Measurements from ENCODE around the gene SRD5A2. TPM values are rescaled to one million over a fixed set of nuclear protein-coding genes. Genes with fewer than 3 reads are reported as not detected.

Gene SRD5A2, protein sequence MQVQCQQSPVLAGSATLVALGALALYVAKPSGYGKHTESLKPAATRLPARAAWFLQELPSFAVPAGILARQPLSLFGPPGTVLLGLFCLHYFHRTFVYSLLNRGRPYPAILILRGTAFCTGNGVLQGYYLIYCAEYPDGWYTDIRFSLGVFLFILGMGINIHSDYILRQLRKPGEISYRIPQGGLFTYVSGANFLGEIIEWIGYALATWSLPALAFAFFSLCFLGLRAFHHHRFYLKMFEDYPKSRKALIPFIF
- total RNA-seq = not detected

DNA sequence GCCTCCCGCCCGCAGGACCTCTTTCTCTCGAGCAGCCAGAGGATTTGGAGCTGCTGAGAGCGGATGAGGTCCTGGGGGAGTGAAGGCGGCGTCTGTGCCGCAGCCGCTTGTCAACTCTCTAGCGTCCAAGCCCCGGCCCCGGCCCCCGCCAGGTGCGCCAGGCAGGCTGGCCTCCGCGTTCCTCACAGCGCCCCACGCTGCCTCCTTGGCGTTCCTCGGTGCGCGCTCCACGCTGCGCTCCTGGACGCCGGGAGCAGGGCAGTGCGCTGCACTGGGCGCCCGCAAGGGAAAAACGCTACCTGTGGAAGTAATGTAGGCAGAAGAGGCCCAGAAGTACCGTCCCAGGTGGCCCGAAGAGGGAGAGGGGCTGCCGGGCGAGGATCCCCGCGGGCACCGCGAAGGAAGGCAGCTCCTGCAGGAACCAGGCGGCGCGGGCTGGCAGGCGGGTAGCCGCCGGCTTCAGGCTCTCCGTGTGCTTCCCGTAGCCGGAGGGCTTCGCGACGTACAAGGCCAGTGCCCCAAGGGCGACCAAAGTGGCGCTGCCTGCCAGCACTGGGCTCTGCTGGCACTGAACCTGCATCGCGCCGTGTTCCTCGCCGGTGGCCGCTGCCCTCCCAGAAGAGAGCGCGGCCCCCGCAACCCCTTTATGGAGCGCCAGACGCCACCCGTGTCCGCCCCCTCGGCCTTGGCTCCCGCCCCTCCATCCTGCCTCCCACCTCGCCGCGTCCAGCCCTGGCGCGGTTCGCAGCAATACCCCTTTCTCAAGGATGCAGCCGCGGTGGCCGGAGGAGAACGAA lies at the start of gene SRD5A2:
Gene SRD5A2, minus strand, starts transcription at position 618 of the 797 bp plus-strand sequence. Its CDS starts 38 bp downstream, at position 580.
- Mint-ChIP-seq H3K4me1 (ENCODE audit: low read depth in 2 of 2) (no peaks in the 10 kb centered on the region), H3K27me3 (peaks cover 27 to 34% of the 10 kb centered on the region in 2 donors), H3K27ac (no peak within 1 kb of the TSS), H3K36me3 (peaks cover 6% of the 10 kb centered on the region), H3K4me3 (no peak within 1 kb of the TSS), H3K9me3 (peaks cover 6% of the 10 kb centered on the region)
- ATAC-seq (no peak), DNase-seq (ENCODE audit: low spot score) (no peak)

DNA sequence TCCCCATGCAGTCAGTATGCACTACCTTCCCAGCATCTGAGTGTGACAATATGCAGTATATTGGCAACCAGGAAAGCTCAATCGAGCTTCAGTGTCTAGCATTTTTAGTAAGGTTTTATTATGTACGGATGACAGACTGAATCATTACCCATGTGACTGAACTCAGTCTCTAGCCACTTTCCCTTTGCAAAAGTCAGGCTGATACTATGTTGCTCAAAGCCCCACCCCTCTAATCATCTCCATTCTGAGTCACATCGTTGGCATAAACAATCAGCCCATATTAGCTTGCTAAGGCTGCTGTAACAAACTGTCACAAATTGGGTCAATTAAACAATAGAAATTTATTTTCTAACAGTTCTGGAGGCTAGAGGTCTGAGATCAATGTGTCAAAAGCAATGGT lies 25.8 kb upstream of the SRD5A2 start:
- peaks cover 6% of the 10 kb centered on the region for H3K36me3 Mint-ChIP-seq
- no peak overlapping the region for H3K27ac Mint-ChIP-seq
- H3K27me3 Mint-ChIP-seq = no peaks in the 10 kb centered on the region
- DNase-seq (ENCODE audit: low spot score) (no peak), ATAC-seq (no peak)
- no peaks in the 10 kb centered on the region for H3K4me1 Mint-ChIP-seq (ENCODE audit: low read depth in 2 of 2)
- H3K4me3 Mint-ChIP-seq = no peak overlapping the region
- peaks cover 10% of the 10 kb centered on the region for H3K9me3 Mint-ChIP-seq

DNA sequence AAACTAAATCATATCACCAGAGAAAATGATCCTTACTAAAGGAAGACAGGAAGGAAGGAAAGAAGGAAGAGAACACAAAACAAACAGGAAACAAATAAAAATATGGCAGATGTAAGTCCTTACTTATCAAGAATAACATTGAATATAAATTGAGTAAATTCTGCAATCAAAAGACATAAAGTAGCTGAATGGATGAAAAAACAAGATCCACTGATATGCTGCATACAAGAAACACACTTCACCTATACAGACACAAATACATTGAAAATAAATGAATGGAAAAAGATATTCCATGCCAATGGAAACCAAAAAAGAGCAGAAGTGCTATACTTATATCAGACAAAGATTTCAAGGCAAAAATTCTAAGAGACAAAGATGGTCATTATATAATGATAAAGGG lies 18.0 kb upstream of the SRD5A2 start:
- Mint-ChIP-seq H3K27me3 (peaks cover 0 to 8% of the 10 kb centered on the region in 2 donors), H3K36me3 (peaks cover 5% of the 10 kb centered on the region), H3K4me1 (ENCODE audit: low read depth in 2 of 2) (no peaks in the 10 kb centered on the region), H3K9me3 (peaks cover 21% of the 10 kb centered on the region), H3K4me3 (no peak overlapping the region), H3K27ac (no peak overlapping the region)
- DNase-seq (ENCODE audit: low spot score) = no peak
- ATAC-seq = no peak

DNA sequence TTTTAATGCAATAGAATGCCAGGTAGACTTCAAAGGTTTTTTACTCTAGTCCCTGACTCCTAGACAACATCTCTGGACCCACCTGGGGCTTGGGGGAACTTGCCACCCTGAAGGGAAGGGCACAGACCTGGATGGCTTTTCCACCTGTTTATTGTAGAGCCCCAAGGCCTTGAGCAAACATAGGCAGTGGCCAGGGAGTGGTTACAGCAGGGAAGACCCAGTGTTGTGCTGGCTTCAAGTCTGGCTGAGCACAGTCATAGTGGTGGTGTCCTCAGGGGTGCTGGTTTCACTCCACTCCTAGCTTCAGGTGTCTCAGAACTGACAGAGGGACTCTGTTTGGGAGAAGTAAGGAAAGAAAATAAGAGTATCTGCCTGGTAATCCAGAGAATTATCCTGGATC lies 5.5 kb upstream of the SRD5A2 start:
- ATAC-seq (no peak), DNase-seq (ENCODE audit: low spot score) (no peak)
- Mint-ChIP-seq H3K4me3 (no peak overlapping the region), H3K36me3 (peaks cover 6% of the 10 kb centered on the region), H3K9me3 (peaks cover 8% of the 10 kb centered on the region), H3K4me1 (ENCODE audit: low read depth in 2 of 2) (no peaks in the 10 kb centered on the region), H3K27me3 (peaks cover 18 to 30% of the 10 kb centered on the region in 2 donors), H3K27ac (no peak overlapping the region)

DNA sequence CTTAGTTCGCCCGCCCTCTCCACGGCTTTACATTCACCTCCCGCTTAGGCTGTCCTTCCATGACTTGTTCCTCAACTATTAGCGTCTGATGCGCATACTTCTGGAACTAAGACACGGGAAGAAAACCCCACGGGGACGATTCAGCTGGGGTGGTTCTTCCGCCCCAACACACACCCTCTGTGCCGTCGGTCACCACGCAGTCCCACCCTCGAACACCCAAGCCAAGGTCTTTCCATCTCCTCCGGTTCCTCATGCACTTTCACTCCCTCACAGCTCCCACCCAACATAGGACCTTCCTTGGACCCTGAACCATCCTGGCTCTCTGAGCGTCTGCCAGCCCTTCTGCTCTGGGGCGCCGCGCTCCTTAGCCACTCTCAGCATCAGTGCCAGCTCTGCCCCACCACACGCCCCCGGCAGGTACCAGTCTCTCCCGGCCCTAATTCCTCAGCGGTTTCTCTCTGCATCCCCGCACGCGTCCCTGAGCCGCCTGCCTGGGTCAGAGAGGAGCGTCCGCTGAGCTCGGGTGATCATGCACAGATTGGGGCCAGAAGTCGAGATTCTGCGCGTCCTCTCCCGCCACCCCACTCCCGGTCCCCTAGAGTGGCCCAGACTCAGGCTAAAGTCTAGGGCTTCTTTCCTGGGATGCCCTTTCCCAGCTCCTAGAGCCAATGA lies 522 bp upstream of the SRD5A2 start:
- H3K4me1 Mint-ChIP-seq (ENCODE audit: low read depth in 2 of 2) = no peaks in the 10 kb centered on the region
- peaks cover 27 to 34% of the 10 kb centered on the region in 2 donors for H3K27me3 Mint-ChIP-seq
- ATAC-seq (no peak), DNase-seq (ENCODE audit: low spot score) (no peak)
- H3K36me3 Mint-ChIP-seq = peaks cover 6% of the 10 kb centered on the region
- H3K27ac Mint-ChIP-seq = no peak overlapping the region
- H3K4me3 Mint-ChIP-seq = no peak overlapping the region
- peaks cover 6% of the 10 kb centered on the region for H3K9me3 Mint-ChIP-seq

DNA sequence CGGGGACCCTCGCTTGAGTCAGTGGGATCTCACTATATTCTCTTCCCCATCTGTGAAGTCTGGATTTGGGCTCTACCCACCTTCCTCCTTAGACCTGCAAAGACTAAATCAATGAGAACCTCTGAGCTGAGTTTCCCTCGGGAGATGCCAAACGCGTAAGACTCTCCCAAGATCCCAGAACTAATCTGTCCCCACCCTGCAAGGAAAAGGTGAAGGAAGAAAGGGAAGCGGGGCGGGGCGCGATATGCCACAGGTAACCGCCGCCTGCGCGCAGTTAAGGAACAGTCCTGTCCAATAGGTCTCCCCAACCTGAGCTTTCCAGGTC lies 780 bp downstream of the SRD5A2 start:
- no peak for DNase-seq (ENCODE audit: low spot score)
- Mint-ChIP-seq H3K27me3 (peaks cover 27 to 34% of the 10 kb centered on the region in 2 donors), H3K27ac (no peak overlapping the region), H3K4me1 (ENCODE audit: low read depth in 2 of 2) (no peaks in the 10 kb centered on the region), H3K9me3 (peaks cover 6% of the 10 kb centered on the region), H3K4me3 (no peak overlapping the region), H3K36me3 (peaks cover 6% of the 10 kb centered on the region)
- ATAC-seq = no peak

DNA sequence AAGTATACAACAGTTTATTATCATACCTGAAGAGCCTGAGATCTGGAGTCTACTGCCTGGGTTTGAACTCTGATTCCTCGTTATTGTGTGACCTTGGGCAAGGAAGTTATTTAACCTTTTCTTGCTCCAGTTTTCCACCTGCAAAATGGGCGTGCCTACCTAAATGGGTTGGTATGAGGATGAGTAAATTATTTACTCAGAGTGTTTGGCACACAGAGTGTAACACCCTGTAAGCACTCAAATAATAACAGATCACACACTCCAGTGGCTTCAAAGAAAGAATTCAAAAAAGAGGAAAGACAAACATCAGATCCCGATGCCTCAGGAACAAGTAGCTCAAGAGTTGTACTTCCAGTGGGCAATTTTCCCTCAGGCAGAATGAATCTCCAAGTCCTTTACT lies 2.4 kb downstream of the SRD5A2 start:
- H3K27ac Mint-ChIP-seq = no peak overlapping the region
- DNase-seq (ENCODE audit: low spot score) (no peak), ATAC-seq (no peak)
- H3K36me3 Mint-ChIP-seq = peaks cover 6% of the 10 kb centered on the region
- no peaks in the 10 kb centered on the region for H3K4me1 Mint-ChIP-seq (ENCODE audit: low read depth in 2 of 2)
- H3K4me3 Mint-ChIP-seq = no peak overlapping the region
- peaks cover 6% of the 10 kb centered on the region for H3K9me3 Mint-ChIP-seq
- peaks cover 25 to 27% of the 10 kb centered on the region in 2 donors for H3K27me3 Mint-ChIP-seq

DNA sequence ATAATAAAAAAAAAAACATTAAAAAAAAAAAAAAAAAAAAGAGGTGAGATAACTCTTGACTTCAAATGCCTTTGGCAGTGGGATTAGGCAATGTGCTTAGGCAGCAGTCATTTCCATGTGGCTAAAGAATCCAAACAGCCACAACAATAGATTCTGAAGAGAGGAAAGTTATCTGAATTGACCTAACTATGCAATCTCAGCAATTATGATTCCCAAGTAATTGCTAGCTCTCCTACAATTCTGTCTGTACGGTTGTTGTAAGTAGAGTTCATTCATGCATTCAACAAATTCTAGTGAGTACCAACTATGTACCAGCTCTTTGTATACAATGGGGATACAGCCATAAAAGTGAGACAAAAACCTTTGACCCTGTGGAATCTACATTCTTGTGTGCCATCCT lies 3.6 kb downstream of the SRD5A2 start:
- Mint-ChIP-seq H3K4me1 (ENCODE audit: low read depth in 2 of 2) (no peaks in the 10 kb centered on the region), H3K4me3 (no peak overlapping the region), H3K9me3 (peaks cover 8% of the 10 kb centered on the region), H3K27ac (no peak overlapping the region), H3K27me3 (peaks cover 13 to 18% of the 10 kb centered on the region in 2 donors), H3K36me3 (peaks cover 5% of the 10 kb centered on the region)
- DNase-seq (ENCODE audit: low spot score) (no peak), ATAC-seq (no peak)

DNA sequence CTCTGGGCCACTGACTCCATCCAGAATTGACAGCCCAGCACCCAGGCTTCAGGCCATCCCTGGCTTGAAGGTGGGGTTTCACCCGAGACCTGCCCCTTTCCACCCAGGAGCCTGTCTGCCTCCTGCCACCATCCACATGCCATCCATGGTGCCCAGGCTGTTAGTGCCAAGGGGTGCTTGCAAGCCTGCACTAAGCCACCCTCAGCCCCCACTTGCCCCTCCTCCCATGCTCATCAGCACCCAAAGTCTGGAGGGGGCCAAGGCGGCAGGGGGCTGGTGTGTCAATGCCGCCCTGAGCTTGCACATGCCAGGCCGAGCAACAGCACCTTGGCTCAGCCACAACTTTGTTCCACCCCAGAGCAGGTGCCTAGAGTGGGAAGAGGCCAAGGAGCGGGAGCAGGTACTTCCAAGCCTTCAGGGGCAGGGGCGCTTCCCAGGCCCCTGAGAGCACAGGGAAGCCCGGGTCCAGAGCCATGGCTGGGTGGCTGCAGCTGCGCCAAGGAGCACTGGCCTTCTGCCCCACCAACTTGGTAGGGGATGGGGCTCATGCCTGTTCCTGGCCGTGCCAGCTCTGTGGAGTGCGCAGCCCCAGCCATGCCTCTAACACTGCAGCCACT lies 12.0 kb downstream of the SRD5A2 start:
- Mint-ChIP-seq H3K9me3 (peaks cover 3% of the 10 kb centered on the region), H3K36me3 (no peaks in the 10 kb centered on the region), H3K27me3 (peaks cover 3 to 26% of the 10 kb centered on the region in 2 donors), H3K4me1 (ENCODE audit: low read depth in 2 of 2) (no peaks in the 10 kb centered on the region), H3K4me3 (no peak overlapping the region), H3K27ac (no peak overlapping the region)
- ATAC-seq (no peak), DNase-seq (ENCODE audit: low spot score) (no peak)

DNA sequence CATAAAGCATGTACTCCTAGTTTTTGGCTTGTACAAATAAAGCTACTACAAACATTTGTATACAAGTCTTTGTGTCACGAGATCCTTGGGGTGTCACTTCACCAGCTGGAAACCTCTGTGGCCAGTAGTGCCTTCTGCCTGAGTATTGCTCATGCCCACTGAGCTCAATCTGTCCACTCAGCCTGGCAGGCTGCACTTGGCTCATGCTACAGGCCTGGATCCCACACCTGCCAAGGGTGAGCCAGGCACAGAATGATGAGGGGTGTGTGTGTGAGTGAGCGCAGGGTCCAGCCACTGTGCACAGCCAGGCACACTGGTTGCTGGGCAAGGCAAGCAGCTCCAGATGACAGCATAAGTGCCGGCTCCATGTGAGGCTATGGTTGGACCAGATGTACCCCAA lies 13.1 kb downstream of the SRD5A2 start:
- Mint-ChIP-seq H3K36me3 (no peaks in the 10 kb centered on the region), H3K9me3 (peaks cover 7% of the 10 kb centered on the region), H3K4me1 (ENCODE audit: low read depth in 2 of 2) (no peaks in the 10 kb centered on the region), H3K27ac (no peak overlapping the region), H3K27me3 (peaks cover 7 to 30% of the 10 kb centered on the region in 2 donors), H3K4me3 (no peak overlapping the region)
- DNase-seq (ENCODE audit: low spot score) = no peak
- ATAC-seq = no peak

DNA sequence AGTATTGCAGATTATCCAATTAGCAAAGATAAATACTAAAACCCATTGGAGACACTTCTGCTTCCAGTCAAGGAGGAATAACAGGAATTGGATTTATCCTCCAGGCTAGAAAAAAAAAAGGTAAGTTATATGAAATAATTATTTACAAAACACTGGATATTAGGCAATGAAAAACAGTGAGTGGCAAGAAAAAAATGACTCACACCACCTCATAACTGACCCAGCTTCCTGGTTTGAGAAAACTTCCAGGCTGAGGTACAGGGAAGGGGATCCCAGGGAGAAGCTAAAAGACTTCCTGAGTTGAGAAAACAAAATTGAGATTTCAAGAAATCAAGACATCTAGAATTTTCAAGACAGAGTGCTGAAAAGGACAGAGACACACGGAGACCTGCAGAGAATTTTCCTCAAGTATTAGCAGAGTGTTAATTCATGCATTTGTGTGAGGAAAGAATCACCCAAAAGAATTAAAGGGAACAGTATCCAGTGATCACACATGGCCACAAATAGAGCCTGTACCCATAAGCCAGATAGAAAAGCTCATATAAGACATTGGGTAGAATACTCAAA lies 17.4 kb downstream of the SRD5A2 start:
- H3K36me3 Mint-ChIP-seq = no peaks in the 10 kb centered on the region
- no peak for ATAC-seq

DNA sequence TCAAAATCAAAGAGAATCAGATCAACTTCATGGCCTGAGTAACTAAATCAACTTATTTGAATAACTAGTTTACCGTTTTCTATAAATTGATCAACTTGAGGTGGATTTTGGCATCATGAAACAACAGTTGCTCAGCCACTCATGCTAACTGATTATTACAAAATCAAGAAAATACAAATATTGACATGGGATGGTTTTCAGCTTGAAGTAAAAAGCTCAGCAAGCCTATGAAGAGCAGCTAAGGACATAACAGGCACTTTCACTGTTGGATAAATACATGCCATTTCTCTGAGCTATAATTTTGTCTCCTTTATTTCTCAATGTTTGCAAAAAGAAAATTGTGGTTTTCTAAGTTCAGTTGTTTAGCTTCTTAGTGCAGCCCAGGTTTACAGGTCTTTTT lies 18.9 kb downstream of the SRD5A2 start:
- Mint-ChIP-seq H3K27ac (no peak overlapping the region), H3K9me3 (peaks cover 9% of the 10 kb centered on the region), H3K4me1 (ENCODE audit: low read depth in 2 of 2) (no peaks in the 10 kb centered on the region), H3K36me3 (no peaks in the 10 kb centered on the region), H3K27me3 (peaks cover 11 to 47% of the 10 kb centered on the region in 2 donors), H3K4me3 (no peak overlapping the region)
- DNase-seq (ENCODE audit: low spot score) = no peak
- no peak for ATAC-seq

More for the DNA sequence above, 17.4 kb downstream of the SRD5A2 start:
- no peak for DNase-seq (ENCODE audit: low spot score)
- H3K9me3 Mint-ChIP-seq = peaks cover 9% of the 10 kb centered on the region
- H3K4me3 Mint-ChIP-seq = no peak overlapping the region
- no peaks in the 10 kb centered on the region for H3K4me1 Mint-ChIP-seq (ENCODE audit: low read depth in 2 of 2)
- H3K27ac Mint-ChIP-seq = no peak overlapping the region
- H3K27me3 Mint-ChIP-seq = peaks cover 11 to 47% of the 10 kb centered on the region in 2 donors

DNA sequence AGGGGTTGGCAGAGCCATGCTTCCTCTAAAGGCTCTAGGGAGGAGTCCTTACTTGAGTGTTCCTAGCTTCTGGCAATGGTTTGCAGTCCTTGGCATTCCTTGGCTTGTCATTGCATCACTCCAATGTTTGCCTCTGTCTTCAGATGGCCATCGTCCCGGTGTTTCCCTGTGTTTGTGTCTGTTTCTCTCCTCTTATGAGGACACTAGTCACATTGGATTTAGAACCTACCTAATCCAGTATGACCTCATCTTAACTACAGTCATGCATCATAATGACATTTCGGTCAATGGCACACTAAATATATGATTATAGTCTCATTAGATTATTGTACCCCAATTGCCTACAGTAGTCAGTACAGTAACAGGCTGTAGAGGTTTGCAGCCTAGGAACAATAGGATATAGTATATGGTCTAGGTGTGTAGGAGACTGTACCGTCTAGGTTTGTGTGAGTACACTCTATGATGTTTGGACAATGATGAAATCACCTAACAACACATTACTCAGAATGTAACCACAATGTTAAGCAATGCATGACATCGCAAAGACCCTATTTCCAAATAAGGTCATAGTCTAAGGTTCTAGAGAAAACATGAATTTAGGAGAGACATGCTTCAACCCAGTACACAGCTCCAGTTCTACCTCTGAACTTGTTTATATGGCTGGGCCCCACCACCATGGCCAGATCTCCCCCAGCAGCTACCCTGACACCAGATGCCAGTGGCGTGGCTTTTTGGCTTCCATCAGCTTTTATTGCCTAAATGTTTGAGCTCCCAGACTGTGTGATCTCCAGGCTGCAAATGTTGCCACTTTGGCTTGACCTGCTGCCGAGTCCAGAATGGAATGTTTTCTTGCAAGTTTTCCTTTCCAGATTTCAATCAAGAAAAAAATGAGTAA lies 22.1 kb downstream of the SRD5A2 start:
- Mint-ChIP-seq H3K27ac (no peak overlapping the region), H3K27me3 (peaks cover 7 to 21% of the 10 kb centered on the region in 2 donors), H3K9me3 (peaks cover 13% of the 10 kb centered on the region), H3K36me3 (no peaks in the 10 kb centered on the region), H3K4me3 (no peak overlapping the region), H3K4me1 (ENCODE audit: low read depth in 2 of 2) (no peaks in the 10 kb centered on the region)
- ATAC-seq (peak; percentile 24 to 36), DNase-seq (ENCODE audit: low spot score) (no peak)
